ENCODE results near the gene FAF1.
"Not testable (repeated sequence)": the region's sequence is repeated elsewhere in the genome, so short reads cannot be mapped to it uniquely, and the experiment has no call there.

Gene FAF1

DNA sequence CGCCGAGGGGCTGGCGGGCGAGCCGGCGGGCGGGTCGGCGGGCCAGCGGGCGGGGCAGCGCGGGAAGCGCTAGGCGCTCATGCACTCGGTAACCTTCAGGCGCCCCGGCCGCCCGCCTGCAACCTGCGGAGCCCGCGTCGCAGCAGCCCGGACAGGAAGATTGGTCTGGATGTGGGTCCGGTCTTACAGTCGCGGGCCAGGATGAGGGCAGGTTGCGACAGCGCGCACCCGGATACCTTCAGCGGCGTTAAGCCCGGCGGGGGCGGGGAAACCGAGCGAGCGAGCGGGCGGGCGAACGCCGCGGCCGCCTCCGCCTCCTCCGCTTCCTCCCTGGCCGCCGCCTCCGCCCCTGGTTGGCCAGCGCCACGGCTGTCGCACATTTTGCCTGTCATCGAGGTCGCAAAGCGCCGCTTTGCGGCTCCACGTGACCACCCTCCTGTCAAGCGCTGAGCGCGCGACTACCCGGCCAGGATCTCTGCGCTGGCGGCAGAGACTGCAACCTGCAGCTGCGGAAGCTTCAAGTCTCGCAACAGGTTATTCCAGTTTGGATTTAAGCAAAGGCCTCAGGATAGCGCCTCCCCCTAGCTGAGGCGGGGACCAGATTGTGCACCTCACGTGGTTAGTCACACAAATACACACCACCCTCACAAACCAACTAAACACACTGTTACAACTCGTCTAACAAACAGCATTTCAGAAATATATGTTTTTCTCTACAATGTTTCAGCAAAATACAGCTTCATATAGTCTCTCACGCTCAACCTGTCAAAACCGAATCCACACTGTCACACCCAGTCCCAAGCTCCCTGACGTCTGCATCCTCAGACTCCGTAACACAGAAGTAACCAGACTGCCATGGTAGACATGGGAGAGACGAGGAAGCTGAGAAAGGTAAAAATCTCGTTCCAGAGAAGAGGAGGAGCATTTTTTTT is at the start of gene FAF1:
FAF1 (minus strand) TSS at position 355 of the 932 bp plus-strand sequence. CDS start 456 bp downstream, outside the sequence.
- peak; percentile 97 for DNase-seq

DNA sequence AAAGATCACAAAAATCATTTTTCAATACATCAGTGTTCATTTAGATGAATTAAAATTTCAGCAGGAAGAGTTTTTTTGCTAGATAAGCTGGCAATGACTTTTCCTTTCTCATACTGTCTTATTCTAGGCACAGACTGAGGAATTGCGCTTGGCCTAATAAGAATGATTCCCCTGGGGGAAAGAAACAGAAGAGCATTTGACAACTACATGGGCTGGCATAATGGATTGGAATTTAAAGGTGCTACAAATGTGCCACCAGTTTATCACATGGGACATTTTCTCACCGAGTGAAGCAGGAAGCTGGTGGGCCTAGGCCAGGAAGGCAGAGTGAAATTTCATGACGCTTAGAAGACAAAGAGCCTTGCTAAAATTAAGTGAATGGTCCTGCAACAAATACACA is 49.3 kb upstream of the FAF1 start:
- no peak for DNase-seq

DNA sequence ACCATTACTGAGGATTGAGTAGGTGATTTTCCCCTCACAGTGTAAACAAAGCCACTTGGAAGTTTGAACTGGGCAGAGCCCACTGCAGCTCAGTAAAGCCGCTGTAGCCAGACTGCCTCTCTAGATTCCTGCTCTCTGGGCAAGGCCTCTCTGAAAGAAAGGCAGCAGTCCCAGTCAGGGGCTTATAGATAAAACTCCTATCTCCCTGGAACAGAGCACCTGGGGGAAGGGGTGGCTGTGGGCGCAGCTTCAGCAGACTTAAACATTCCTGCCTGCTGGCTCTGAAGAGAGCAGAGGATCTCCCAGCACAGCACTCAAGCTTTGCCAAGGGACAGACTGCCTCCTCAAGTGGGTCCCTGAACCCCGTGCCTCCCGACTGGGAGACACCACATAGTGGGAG is 45.5 kb upstream of the FAF1 start:
- DNase-seq: not testable (repeated sequence)

DNA sequence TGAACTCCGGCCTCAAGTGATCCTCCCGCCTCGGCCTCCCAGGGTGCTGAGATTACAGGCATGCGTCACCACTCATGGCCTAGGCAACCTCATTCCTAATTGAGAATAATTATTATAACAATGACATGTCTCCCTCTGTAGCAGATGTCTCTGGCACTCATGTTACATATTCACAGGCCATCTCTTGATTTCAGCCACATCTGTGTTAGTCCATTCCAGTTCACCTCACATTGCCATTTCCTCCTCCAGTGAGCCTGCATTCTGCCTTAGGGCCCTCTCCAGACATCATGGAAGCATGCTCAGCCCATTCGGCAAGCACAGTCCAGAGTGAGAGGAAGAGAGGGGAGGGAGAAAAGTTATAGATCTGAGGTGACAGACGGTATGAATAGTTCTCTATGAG is 42.4 kb upstream of the FAF1 start:
- DNase-seq: no peak

DNA sequence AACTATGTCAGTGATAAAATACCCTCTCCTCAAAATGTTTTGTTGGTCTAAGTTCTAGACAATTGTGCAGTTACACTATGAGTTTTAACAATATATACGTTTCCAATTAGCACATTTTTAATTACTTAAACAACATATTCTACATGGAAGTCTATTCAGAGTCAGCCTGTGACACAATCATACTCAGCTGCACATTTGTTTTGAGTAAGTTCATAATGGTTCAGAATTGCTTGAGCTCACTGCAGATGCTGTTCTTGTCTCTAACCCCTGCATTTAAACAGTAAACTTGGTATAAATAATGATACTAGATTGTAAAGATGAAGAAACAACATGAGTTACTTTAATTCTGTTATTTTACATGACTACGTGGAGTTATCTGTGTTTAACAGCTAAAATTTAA is 40.6 kb upstream of the FAF1 start:
- no peak for DNase-seq

DNA sequence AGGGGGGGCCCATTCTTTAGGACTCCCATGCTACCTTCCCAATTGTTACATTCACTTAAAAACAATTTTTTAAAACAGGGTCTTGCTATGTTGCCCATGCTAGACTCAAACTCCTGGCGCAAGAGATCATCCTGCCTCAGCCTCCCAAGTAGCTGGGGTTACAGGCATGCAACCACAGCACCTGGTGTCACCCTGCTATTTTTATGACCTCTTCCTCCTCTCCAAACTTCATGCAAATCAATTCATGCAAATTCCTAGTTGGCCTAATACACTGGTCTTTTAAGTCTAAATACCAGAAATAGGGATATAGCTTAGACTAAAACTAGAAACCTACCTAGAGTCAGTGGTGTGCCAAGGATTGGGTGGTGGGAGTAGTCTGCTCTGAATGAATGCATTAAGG is 40.1 kb upstream of the FAF1 start:
- no peak for DNase-seq

DNA sequence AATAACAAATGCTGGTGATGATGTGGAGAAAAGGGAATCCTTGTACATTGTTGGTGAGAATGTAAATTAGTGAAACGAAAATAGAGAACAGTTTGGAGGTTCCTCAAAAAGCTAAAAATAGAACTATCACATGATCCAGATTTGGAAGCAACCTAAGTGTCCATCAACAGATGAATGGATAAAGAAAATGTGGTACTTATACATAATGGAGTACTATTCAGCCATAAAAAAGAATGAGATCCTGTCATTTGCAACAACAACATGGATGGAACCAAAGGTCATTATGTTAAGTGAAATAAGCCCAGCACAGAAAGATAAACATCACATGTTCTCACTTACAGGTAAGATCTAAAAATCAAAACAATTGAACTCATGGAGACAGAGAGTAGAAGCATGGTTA is 39.3 kb upstream of the FAF1 start:
- not testable (repeated sequence) for DNase-seq

DNA sequence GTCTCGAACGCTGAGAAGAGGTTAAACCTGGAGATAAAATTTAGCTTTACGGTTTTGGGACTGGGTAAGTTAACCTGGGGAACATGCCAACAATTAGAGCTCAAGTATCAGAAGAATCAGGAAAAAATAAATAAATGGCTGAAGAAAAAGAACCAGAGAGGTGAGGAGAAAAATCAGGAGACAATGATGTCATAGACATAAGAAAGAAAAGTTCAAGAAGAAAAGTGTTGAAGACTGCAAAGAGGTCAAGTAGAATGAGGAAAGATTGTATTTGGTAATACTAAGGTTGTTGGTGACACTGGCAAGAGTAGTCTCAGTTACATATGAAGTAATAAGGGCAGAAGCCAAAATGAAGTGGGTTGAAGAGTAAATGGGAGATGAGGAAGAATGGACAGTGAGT is 36.0 kb upstream of the FAF1 start:
- DNase-seq: no peak

DNA sequence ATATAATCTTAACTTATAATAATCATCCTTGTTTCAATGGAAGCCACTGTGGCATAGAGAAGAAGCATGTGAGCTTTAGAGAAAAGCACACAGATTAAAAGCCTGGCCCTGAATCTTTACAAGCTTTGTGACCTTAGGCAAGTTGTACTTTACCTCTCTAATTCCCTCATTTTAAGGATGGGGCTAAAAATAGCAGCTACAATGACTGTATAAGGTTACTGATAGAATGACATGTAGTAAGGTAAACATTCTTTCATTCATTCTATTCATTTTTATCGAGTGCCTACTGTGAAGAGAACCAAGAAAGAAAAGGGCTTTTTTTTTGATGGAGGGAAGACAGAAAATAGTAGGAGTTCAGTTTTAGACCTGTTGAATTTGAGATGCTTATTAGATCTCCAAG is 35.6 kb upstream of the FAF1 start:
- no peak for DNase-seq

DNA sequence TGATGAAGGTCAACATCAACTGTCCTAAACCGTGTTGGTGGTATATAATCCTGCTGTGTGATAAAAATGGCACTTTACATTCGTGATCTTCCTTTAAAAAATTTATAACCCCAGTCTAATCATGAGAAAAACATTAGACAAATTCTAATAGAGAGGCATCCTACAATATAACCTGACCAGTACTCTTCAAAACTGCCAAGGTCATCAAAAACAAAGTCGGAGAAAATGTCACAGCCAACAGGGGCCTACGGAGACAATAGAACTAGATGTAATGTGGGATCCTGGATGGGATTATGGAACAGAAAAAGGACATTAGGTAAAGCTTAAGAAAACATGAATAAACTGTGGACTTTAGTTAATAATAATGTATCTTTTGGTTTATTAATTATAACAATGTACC is 34.9 kb upstream of the FAF1 start:
- no peak for DNase-seq

DNA sequence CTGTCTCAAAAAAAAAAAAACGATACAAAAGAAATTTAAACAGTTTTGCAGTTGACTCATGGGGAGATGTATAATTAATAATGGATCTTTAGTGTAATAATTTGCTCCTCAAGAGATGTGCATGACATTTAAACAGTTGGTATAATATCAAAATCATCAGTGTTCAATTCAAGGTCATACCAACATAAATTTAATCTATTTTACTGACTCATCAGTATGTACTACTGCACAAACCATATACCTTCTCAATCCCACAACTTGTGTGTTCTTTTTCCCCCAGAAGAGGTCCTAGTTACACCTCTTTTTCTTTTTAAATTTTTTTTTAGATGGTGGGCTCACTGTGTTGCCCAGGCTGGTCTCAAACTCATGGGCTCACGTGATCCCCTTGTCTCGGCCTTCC is 33.6 kb upstream of the FAF1 start:
- no peak for DNase-seq

DNA sequence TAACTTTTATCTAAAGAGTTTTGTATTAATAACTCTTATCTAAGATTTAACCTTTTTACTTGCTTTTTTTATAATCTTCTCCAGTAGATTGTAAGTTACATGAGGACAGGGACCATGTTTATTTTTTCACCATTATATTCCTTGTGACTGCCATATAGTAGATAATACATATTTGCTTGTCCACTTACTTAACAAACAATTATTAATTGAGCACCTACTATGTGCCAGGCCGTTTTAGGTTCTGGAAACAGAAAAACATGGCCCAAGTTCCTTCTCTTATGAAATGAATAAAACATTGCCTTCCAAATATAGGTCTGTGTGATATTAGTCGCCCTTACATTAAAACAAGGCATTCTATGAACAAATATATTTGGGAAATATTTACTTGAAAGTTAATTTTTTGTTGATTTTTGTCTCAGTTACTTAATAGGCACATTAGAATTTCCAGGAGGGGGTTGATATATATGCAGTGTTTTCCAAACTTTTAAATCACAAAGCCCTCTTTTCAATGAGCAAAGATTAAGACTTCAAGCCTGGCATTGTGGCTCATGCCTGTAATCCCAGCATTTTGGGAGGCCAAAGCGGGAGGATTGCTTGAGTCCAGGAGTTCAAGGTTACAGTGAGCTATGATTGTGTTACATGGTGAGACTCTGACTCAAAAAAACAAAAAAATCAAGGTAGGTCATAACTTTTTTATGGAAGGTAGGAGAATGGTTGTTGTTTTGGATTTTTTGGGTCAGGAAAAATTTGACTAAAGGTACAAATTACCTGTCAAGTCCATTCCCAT is 32.7 kb upstream of the FAF1 start:
- DNase-seq: no peak

DNA sequence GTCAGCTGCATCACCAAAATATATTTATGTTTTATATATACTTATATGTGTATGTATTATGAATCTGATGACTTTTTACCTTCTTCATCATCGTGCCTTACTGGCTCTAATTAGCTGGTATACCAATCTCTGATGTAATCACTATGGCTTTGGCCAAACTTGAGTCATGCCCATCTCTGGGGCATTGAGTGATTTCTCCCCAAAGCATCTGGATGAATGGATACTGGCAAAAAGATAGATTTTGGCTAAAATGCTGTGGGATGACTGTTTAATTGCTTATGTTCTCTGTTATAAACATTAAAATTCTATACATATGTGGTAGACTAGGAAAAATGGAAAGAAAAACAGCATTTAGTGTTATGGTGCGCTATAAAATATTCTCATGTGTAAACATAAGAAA is 29.6 kb upstream of the FAF1 start:
- DNase-seq: no peak

DNA sequence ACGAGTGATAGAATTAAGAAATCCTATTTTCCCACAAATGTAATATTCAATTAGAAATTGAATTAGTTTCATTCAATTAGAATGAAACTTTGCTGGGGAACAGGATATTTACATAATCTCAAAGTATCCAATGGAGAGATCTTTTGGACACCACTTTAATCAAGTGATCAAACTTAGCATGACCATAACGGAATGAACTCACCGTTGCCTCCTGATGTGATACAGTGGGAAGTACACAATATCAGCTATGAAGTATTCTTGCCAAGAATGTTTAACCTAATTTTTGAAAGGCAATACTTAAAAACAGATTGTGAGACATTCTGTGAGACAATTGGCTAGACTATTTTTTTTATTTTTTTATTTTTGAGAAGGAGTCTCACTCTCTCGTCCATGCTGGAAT is 26.6 kb upstream of the FAF1 start:
- no peak for DNase-seq

DNA sequence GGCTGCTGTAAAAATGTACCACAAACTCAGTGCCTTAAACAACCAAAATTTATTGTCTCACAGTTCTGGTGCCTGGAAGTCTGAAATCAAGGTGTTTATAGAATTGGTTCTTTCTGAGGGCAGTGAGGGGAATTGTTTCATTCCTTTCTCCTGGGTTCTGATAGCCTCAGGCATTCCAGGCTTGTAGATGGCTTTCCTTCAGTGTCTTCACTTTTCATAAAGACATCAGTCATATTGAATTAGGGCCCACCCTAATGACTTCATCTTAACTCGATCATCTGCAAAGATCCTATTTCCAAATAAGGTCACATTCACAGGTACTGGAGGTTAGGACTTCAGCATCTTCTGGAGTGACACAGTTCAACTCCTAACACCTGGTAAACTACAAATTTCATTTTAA is 25.0 kb upstream of the FAF1 start:
- DNase-seq: no peak

DNA sequence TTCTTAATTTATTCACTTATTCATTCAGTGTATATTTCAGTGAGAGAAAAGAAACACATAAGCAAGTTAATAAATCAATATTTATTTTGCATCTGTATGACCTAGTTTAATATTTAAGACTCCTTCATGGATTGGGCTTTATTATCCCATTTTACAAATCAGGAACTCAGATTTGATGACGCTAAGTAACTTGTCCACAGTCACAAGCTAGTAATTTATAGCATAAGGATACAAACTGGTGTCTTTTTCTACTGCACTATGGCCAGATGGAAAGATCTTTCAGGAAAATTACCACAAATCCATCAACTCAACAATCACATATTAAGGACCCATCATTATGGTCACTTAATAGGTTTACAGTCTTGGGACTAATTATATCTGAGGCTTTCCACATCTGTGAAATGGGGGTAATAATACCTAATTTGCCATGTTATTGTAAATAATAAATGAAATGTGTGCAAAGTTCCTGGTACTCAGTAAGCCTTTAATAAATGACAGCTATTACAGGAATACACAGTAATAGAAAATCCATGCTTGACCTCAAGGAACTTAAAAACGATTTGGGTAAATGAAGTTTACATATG is 23.2 kb upstream of the FAF1 start:
- no peak for DNase-seq

DNA sequence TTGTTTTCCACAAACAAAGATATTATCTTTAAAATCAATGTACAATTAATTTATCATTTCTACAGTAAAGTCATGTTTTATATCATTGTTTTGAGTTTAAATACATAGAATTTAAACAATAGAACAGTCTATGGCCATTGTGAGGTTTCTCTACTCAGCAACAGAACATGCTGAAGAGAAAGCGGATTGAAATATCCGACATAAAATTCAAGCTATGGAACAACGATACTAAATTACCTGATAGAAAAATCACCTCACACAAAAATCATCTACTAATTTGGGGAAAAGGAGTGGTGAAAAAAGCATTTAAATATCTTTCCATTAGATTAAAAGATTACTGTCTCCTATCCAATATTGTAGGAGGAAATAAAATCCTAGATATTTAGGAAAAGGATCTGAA is 22.5 kb upstream of the FAF1 start:
- no peak for DNase-seq

DNA sequence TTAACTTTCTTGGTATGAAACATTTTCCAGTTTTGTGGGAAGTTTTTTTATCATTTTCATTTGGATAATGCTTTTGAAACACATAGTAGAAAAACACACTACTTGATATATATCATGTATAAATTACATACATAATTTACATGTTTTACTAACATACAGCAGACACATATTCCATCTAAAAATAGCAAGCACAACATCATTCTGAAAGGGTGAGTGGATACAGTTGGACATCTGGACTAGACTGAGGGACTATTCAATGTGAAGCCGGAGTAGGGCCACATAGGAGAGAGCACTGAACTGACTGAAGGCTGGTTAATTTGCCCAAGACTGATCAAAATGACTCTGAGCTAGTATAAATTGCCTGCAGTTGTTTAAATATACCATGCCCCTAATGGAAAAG is 21.7 kb upstream of the FAF1 start:
- DNase-seq: no peak

DNA sequence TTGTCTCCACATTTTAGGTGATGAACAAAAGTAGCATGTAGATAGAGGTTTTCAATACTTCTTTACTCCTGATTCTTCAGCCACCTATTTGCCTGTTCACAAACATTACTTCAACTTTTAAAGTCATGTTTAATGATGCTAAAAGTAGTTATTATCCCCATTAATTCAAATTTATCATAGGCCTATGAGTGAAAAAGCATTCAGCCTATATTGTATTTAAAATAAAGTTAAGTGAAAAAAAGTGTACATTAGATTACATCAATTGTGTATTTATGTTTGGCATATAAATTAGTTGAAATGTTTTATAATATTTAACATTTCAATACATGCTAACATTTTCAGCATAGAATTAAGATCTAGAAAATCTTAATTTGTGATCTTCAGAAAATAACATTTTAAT is 20.4 kb upstream of the FAF1 start:
- no peak for DNase-seq

DNA sequence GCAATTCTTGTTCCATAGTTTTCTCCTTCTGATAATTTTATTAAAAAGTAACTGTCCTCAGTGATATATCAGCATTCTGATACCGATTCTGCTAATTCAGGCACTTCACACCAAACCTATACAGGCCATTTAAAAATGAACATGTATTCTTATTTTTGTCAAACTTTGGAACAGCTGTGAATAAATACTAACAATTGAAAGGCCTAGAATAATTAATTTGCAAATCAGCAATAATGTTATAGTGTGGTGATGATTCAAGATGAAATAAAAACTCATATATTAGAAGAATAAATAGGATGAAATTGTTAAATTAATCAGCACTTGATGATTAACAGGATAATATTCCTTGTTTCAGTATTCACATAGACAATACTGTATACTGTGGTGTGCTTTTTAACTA is 19.9 kb upstream of the FAF1 start:
- no peak for DNase-seq

DNA sequence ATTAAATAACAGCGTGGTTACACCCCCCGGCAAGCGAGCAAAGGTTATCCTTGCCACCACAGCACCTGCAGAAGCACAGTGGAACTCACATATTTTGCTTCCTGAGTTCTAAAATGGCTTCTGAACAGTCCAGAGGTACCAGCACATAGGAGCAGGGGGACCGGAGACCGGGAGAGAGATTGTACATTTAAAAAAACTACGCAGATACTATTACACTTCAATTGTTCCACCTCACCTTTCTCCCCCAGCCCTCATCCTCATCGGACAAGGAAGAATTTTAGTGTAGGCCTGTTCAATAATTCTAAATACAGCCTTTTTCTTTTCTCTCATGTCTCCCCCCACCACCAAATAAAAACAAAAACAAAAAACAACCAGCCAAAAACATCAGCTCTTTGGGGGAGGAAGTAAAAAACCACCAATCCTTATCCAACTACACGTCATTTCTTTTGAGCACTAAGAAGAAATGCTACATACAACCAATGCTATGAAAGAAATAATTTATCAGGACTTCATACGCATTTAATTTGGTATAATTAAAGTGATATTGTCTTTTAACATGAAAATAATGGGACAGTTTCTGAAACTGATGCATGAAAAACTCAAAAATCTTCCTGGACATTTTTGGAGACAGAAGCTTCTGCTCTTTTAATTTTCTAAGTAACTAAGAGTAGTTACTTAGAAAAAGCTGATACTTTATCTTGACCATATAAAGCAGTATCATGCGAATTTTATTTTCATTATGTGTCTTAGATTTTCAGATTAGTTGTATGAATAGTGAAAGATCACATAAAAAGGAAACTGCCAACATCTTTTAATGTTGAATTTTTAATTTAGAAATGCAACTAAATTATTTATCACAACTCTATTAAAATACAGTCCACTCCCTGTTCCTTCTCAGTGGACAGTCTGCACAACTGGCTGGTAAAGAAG is 19.1 kb upstream of the FAF1 start:
- peak; percentile 69 for DNase-seq

DNA sequence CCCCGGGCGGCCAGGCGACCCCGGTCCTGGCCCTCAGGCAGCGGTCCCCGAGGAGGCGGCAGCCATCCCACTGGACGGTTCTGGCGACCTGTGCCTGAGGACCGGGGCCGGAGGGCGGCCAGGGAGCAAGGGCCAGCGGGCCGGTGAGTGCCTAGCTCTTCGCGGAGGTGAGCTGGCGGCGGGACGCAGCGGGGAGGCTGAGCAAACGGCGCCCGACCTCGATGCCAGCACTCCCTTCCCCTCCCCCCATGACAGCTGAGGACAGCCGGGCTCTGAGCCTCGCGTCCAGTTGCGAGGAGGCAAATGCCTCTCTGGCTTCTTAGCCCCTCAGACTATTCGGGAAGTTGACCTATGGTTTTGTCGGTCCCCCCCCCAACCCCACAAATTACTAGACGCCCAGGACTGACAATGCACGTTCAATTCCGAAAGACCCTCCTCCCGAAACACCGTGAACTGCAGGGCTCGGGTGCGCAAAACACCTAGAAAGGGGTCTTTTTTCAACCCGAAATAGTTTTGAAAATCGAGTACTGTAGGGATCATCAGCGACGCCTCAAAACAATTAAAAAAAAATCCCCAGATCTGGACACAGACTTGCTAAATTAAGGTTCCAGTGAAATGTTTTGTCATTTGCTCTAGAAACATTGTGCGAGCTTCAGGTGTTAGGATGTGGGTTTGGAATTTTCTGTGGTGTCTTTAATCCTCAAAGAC is 18.2 kb upstream of the FAF1 start:
- peak; percentile 72 for DNase-seq
